Trophoblast cell (in vitro differentiated cells and primary cell): ENCODE measurements around the gene RAB17.

Experiments used
- DNase-seq, 2 donors: peaks; one replicate each; pipeline ENCODE4 v3.0.0-alpha.2; 2016
- H2AFZ ChIP-seq: 2 replicates; pipeline ENCODE4 v1.6.1; 2013; ENCODE audit warnings: low read length, moderate library complexity, mild to moderate bottlenecking; ENCODE audit not compliant: insufficient read depth, poor library complexity
- H2AK5ac ChIP-seq: 2 replicates; pipeline ENCODE4 v1.6.1; 2013; ENCODE audit warnings: mild to moderate bottlenecking, low read length
- H2BK120ac ChIP-seq: 2 replicates; pipeline ENCODE4 v1.6.1; 2013; ENCODE audit warnings: low read length, mild to moderate bottlenecking, moderate library complexity; ENCODE audit not compliant: insufficient read depth, poor library complexity
- H2BK12ac ChIP-seq: 2 replicates; pipeline ENCODE4 v1.6.1; 2013; ENCODE audit warnings: mild to moderate bottlenecking, low read length, moderate library complexity
- H2BK5ac ChIP-seq: 2 replicates; pipeline ENCODE4 v1.6.1; 2013; ENCODE audit warnings: low read length, low read depth, moderate library complexity, mild to moderate bottlenecking; ENCODE audit not compliant: poor library complexity
- H3K14ac ChIP-seq: 2 replicates; pipeline ENCODE4 v1.6.1; 2013; ENCODE audit warnings: mild to moderate bottlenecking, low read length
- H3K18ac ChIP-seq: 2 replicates; pipeline ENCODE4 v1.6.1; 2013; ENCODE audit warnings: mild to moderate bottlenecking, low read length
- H3K23ac ChIP-seq: 2 replicates; pipeline ENCODE4 v1.6.1; 2013; ENCODE audit warnings: low read length
- H3K27ac ChIP-seq: 2 replicates; pipeline ENCODE4 v1.5.1; 2013; ENCODE audit warnings: low read depth, mild to moderate bottlenecking, inconsistent platforms, low read length, moderate library complexity
- H3K27me3 ChIP-seq: 2 replicates; pipeline ENCODE4 v1.6.1; 2013; ENCODE audit warnings: inconsistent platforms, mild to moderate bottlenecking, low read length, moderate library complexity; ENCODE audit not compliant: insufficient read depth
- H3K36me3 ChIP-seq, 2 experiments: 1 replicate in 1 of 2; 2 replicates in 1 of 2; pipeline ENCODE4 v1.6.1; 2013; ENCODE audit warnings: low read length in 2 of 2, mild to moderate bottlenecking in 2 of 2, moderate library complexity in 1 of 2; ENCODE audit not compliant: insufficient read depth in 2 of 2, control insufficient read depth in 1 of 2
- H3K4ac ChIP-seq: 2 replicates; pipeline ENCODE4 v1.6.1; 2013; ENCODE audit warnings: low read depth, mild to moderate bottlenecking, low read length, moderate library complexity
- H3K4me1 ChIP-seq, 2 experiments: 1 replicate in 1 of 2; 2 replicates in 1 of 2; pipeline ENCODE4 v1.6.1; 2013; ENCODE audit warnings: low read length in 2 of 2, mild to moderate bottlenecking in 2 of 2, moderate library complexity in 1 of 2; ENCODE audit not compliant: insufficient read depth in 2 of 2, control insufficient read depth in 1 of 2
- H3K4me2 ChIP-seq: 2 replicates; pipeline ENCODE4 v1.6.1; 2013; ENCODE audit warnings: inconsistent platforms, mild to moderate bottlenecking, low read length, moderate library complexity
- H3K4me3 ChIP-seq: 2 replicates; pipeline ENCODE4 v1.5.1; 2013; ENCODE audit warnings: mild to moderate bottlenecking, low read depth, low read length, inconsistent platforms
- H3K79me1 ChIP-seq: one replicate; pipeline ENCODE4 v1.6.1; 2013; ENCODE audit warnings: low read length
- H3K79me2 ChIP-seq: 2 replicates; pipeline ENCODE4 v1.6.1; 2013; ENCODE audit warnings: low read length, mild to moderate bottlenecking; ENCODE audit not compliant: control insufficient read depth, insufficient read depth, poor library complexity
- H3K9ac ChIP-seq: 2 replicates; pipeline ENCODE4 v1.6.1; 2013; ENCODE audit warnings: mild to moderate bottlenecking, low read length
- H3K9me3 ChIP-seq: 2 replicates; pipeline ENCODE4 v1.6.1; 2013; ENCODE audit warnings: low read depth, mild to moderate bottlenecking, control low read depth, inconsistent platforms, low read length; ENCODE audit not compliant: insufficient read depth
- H4K12ac ChIP-seq: 2 replicates; pipeline ENCODE4 v1.6.1; 2013; ENCODE audit warnings: low read depth, mild to moderate bottlenecking, low read length, moderate library complexity
- H4K8ac ChIP-seq: 2 replicates; pipeline ENCODE4 v1.6.1; 2013; ENCODE audit warnings: low read depth, mild to moderate bottlenecking, low read length, moderate library complexity
- H4K91ac ChIP-seq: one replicate; pipeline ENCODE4 v1.6.1; 2013; ENCODE audit warnings: low read depth, mild to moderate bottlenecking, low read length, moderate library complexity
- WGBS: extraction: QIAGEN DNeasy Blood & Tissue Kit; methylation state at CpG from one replicate; pipeline ENCODE4 v1.1.7; 2013; ENCODE audit warnings: missing lambda C conversion rate; ENCODE audit not compliant: insufficient read length, insufficient coverage; ENCODE audit errors: extremely low coverage; 5-methylcytosine and 5-hydroxymethylcytosine counted together

RAB17 gene

DNA sequence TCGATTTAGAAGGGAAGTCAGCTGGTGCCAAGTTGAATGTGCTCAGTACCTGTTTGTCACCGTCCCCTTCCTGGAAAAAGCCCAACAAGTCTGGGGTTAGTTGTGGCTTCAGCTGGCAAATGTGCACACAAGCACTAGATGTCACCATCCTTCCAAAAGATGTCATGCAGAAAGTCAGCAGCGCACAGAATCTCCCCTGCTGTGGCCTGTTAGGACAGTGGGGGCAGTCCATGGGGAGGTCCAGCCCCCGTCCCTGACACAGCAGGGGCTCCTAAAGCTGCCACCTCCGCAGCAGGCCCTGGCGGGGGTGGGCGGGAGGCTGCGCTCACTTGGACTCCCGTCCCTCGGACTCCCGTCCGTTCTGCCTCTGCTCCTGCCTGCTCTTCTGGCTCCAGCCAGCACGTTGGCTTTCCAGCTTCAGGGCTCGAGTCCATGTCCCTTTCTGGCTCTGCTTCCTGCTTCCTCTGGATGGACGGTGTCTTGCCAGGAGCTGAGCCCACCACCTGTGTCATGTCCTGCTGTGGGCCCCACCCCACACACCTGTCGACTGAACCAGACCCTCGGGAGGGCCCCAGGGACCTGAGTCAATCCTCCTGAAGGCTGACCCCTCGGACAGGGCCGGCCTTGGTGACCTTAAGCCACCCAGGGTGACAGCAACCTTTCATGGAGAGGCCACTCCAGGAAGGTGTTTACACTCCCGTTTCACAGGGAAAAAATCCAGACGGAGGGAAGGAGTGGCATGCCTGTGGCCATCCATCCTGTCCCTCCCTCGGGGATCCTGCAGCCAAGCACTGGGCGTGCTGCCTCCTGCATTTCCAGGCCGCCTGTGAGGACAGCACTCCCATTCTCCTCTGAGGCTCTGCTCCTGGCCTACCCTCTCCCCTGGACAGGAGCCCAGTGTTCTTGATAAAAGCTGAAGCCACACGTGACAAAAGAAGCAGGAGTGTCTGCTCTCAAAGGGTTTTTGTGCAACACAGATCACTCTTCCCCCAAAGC lies 8.5 kb downstream of the RAB17 start:
- no peak overlapping the region for H4K12ac ChIP-seq
- no peaks in the 10 kb centered on the region for H3K9me3 ChIP-seq
- no peak overlapping the region for H3K23ac ChIP-seq
- DNase-seq: no peak
- no peak overlapping the region for H3K4me2 ChIP-seq
- H2BK12ac ChIP-seq: no peak overlapping the region
- H3K27me3 ChIP-seq: no peaks in the 10 kb centered on the region
- no peaks in the 10 kb centered on the region for H3K79me1 ChIP-seq
- no CpG with 5 or more reads among the region's 25 CpGs for WGBS
- no peak overlapping the region for H3K14ac ChIP-seq
- H3K4me3 ChIP-seq: no peak overlapping the region
- H3K18ac ChIP-seq: no peak overlapping the region
- H3K79me2 ChIP-seq: no peaks in the 10 kb centered on the region
- no peak overlapping the region for H2BK5ac ChIP-seq
- peaks cover 6 to 14% of the 10 kb centered on the region in 2 experiments for H3K4me1 ChIP-seq
- no peak overlapping the region for H4K8ac ChIP-seq
- H3K27ac ChIP-seq: no peak overlapping the region
- H3K4ac ChIP-seq: no peak overlapping the region
- no peak overlapping the region for H3K9ac ChIP-seq
- peak overlapping the region; percentile 47 for H2AK5ac ChIP-seq
- peaks cover 0 to 2% of the 10 kb centered on the region in 2 experiments for H3K36me3 ChIP-seq
- H2BK120ac ChIP-seq: no peak overlapping the region
- H4K91ac ChIP-seq: no peak overlapping the region
- H2AFZ ChIP-seq: no peak overlapping the region

GRCh38 chr2:237581326-237581725 lies 9.2 kb downstream of the RAB17 start:
- H4K12ac ChIP-seq: no peak overlapping the region
- H3K4me3 ChIP-seq: no peak overlapping the region
- H2AK5ac ChIP-seq: no peak overlapping the region
- H2BK12ac ChIP-seq: no peak overlapping the region
- no peaks in the 10 kb centered on the region for H3K79me2 ChIP-seq
- no peak overlapping the region for H2AFZ ChIP-seq
- no peak overlapping the region for H3K27ac ChIP-seq
- no peak overlapping the region for H4K8ac ChIP-seq
- H2BK5ac ChIP-seq: no peak overlapping the region
- no peak overlapping the region for H3K4ac ChIP-seq
- H3K9ac ChIP-seq: no peak overlapping the region
- H3K79me1 ChIP-seq: no peaks in the 10 kb centered on the region
- no peaks in the 10 kb centered on the region for H3K27me3 ChIP-seq
- no peak overlapping the region for H3K4me2 ChIP-seq
- H3K36me3 ChIP-seq: peaks cover 2% of the 10 kb centered on the region in 2 experiments
- no peak overlapping the region for H2BK120ac ChIP-seq
- no peak overlapping the region for H3K23ac ChIP-seq
- H3K9me3 ChIP-seq: no peaks in the 10 kb centered on the region
- no peak overlapping the region for H3K18ac ChIP-seq
- H3K4me1 ChIP-seq: peaks cover 6 to 14% of the 10 kb centered on the region in 2 experiments
- WGBS: no CpG with 5 or more reads among the region's 6 CpGs
- no peak overlapping the region for H4K91ac ChIP-seq
- DNase-seq: no peak
- H3K14ac ChIP-seq: no peak overlapping the region

GRCh38 chr2:237577956-237578870 lies 12.3 kb downstream of the RAB17 start:
- no peak overlapping the region for H2AK5ac ChIP-seq
- no peak overlapping the region for H3K4ac ChIP-seq
- no peak overlapping the region for H2AFZ ChIP-seq
- no peak overlapping the region for H3K4me2 ChIP-seq
- no peak overlapping the region for H3K9ac ChIP-seq
- no peak for DNase-seq
- H3K18ac ChIP-seq: no peak overlapping the region
- no peak overlapping the region for H3K14ac ChIP-seq
- no CpG with 5 or more reads among the region's 26 CpGs for WGBS
- peaks cover 2% of the 10 kb centered on the region in 2 experiments for H3K36me3 ChIP-seq
- H3K79me2 ChIP-seq: no peaks in the 10 kb centered on the region
- no peak overlapping the region for H3K27ac ChIP-seq
- H4K12ac ChIP-seq: no peak overlapping the region
- no peaks in the 10 kb centered on the region for H3K9me3 ChIP-seq
- H2BK5ac ChIP-seq: no peak overlapping the region
- no peak overlapping the region for H2BK120ac ChIP-seq
- peaks cover 2% of the 10 kb centered on the region for H3K79me1 ChIP-seq
- no peaks in the 10 kb centered on the region for H3K27me3 ChIP-seq
- H2BK12ac ChIP-seq: no peak overlapping the region
- H3K4me1 ChIP-seq: peaks cover 12% of the 10 kb centered on the region in 2 experiments
- no peak overlapping the region for H3K4me3 ChIP-seq
- no peak overlapping the region for H3K23ac ChIP-seq
- no peak overlapping the region for H4K91ac ChIP-seq
- H4K8ac ChIP-seq: no peak overlapping the region

- H4K12ac ChIP-seq: no peak overlapping the region
- H2BK120ac ChIP-seq: no peak overlapping the region
- H3K27me3 ChIP-seq: no peaks in the 10 kb centered on the region
- no peak overlapping the region for H3K27ac ChIP-seq
- H2AFZ ChIP-seq: no peak overlapping the region
- H3K4me3 ChIP-seq: no peak overlapping the region
- H3K14ac ChIP-seq: no peak overlapping the region
- no peak overlapping the region for H3K18ac ChIP-seq
- WGBS: no CpG with 5 or more reads among the region's 10 CpGs
- H3K4ac ChIP-seq: no peak overlapping the region
- no peak overlapping the region for H2BK12ac ChIP-seq
- H3K4me2 ChIP-seq: no peak overlapping the region
- no peak for DNase-seq
- no peak overlapping the region for H4K8ac ChIP-seq
- no peaks in the 10 kb centered on the region for H3K9me3 ChIP-seq
- peaks cover 2% of the 10 kb centered on the region in 2 experiments for H3K36me3 ChIP-seq
- H2BK5ac ChIP-seq: no peak overlapping the region
- H2AK5ac ChIP-seq: no peak overlapping the region
- peaks cover 15% of the 10 kb centered on the region in 2 experiments for H3K4me1 ChIP-seq
- no peaks in the 10 kb centered on the region for H3K79me2 ChIP-seq
- no peak overlapping the region for H4K91ac ChIP-seq
- H3K9ac ChIP-seq: no peak overlapping the region
- peaks cover 2% of the 10 kb centered on the region for H3K79me1 ChIP-seq
- no peak overlapping the region for H3K23ac ChIP-seq
Measured at GRCh38 chr2:237577458-237577857, 13.1 kb downstream of the RAB17 start.
